Suppressor macrophage (primary cell): Measurements from ENCODE around the gene KCNK3.
"Not testable (repeated sequence)": the region's sequence is repeated elsewhere in the genome, so short reads cannot be mapped to it uniquely, and the experiment has no call there.

ENCODE experiments used
- DNase-seq, 4 experiments: peaks; one replicate each; pipeline ENCODE4 v3.0.0-alpha.2; 2020 to 2022
- total RNA-seq, 17 experiments: gene quantifications; one replicate each; lab custom pipeline; 2026; ENCODE audit warnings: mixed read lengths in 6 of 17, inconsistent platforms in 3 of 17; lab: John Stamatoyannopoulos, UW

Gene KCNK3
- 0 to 3.7 (median 0) reads per million in 17 experiments for total RNA-seq

DNA sequence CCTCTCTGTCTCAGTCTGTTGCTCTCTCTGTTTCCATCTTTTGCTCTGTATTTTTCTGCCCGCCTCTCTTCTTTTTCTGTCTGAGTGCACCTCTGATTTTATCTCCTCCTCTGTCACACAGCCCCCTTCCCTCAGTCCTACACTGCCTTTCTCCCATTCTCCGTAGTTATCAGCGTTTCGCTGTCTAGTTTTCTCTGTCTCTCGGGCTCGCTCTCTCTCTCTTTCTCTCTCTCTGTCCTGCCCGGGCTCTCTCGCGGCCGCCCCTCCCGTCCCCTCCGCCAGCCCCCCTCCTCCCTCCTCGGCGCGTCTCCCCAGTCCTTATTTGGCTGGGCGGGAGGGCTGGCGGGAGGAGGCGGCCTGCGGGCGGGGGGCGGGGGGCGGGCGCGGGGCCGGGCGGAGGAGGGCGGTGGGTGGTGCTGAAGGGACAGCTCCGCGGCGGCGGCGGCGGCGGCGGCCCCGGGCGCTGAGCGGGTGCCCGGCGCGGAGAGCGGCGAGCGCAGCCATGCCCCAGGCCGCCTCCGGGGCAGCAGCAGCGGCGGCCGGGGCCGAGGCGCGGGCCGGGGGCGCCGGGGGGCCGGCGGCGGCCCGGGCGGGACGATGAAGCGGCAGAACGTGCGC is at the start of gene KCNK3:
Gene KCNK3 (plus strand): TSS at position 444 of the 618 bp plus-strand sequence. CDS start 154 bp downstream, at position 598.
- DNase-seq, result peak; percentile 15 to 73 (median 44)

DNA sequence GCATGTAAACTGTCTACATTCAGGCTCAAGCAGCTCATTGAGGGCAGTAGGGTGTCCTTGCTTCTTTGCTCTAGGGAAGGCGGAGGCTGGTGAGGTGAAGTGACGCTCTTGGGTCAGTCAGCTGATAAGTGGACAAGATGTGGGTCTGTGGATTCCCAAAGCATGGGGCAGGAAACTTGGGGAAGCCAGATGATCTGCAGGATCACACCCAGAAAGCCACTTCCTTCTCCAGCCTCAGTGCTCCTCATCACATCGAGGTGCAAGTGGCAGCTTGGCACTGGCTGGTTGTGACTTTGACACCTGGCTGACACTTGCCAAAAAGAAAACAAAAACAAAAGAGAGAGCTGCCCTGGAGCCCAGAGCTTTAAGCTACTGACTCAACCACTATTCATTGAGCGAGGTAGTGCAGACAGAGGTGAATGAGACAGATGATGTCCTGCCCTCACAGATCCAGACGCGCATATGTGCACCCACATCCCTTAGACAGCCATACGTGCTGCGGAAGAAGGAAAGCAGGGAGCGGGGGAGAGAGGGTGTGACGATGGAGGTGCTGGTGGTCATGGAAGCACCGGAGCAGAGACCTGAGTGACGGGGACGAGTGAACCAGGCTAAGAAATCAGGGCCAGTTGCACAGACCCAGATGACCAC is 48.2 kb upstream of the KCNK3 start:
- DNase-seq, result no peak

DNA sequence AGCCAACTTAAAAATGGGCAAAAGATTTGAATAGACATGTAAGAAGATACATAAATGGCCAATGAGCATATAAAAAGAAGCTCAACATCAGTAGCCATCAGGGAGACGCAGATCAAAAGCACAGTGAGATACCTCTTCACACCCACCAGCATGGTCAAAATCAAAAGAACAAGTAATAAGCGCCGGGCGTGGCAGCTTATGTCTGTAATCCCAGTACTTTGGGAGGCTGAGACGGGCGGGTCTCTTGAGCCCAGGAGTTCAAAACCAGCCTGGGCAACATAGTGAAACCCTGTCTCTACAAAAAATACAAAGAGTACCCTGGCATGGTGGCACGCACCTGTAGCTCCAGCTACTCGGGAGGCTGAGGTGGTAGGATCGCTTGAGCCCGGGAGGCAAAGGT is 46.8 kb upstream of the KCNK3 start:
- DNase-seq, result no peak

DNA sequence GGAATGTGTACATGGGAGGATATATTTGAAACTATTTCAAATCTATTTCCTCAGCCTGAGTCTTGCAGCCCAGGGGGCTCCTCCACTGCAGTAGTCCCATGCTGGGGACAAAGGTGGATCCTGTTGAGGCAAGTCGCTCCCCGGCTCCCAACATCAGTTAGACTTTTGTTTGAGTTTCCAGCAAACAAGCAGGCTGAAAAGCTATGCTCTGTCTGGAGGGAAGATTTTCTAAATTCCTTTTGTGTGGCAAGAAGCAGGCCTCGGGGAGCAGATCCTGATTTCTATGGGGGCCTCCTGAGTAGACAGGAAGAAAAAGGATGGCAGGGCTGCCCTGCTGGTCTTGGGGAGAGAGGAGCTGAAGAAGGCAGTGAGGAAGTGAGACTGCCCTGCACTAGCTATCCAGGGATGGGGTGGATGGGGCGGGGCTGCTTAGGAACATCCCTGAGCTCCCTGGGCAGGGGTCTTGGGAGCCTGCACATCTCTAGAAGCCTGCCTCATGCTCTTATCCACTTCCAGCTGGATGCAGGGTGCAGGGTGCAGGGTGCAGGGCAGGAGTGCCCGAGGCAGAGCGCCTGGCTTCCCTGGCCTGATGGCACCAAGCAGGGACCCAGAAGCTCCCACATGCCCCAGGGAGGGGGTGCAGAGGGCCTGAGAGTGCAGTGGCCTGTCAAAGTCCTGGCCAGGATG is 45.4 kb upstream of the KCNK3 start:
- DNase-seq, result no peak

DNA sequence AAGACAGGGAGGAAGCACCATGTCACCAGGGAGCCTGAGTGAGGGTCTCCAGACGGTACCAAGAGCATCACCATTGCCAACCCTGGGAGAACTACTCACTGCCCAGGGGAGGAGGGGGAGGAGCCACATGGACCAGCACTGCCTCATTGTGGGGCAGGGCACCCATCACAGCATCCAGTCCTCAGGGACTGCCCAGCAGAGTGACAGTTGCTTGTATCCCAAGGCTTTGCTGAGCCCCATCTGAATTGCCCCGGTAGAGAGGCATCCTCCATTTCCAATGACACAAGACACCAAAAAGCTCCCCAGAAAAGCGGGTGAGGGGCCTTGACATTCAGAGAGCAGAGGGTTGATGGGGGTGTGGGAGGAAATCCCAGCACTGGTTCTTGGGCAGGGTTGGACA is 44.5 kb upstream of the KCNK3 start:
- DNase-seq, result no peak

DNA sequence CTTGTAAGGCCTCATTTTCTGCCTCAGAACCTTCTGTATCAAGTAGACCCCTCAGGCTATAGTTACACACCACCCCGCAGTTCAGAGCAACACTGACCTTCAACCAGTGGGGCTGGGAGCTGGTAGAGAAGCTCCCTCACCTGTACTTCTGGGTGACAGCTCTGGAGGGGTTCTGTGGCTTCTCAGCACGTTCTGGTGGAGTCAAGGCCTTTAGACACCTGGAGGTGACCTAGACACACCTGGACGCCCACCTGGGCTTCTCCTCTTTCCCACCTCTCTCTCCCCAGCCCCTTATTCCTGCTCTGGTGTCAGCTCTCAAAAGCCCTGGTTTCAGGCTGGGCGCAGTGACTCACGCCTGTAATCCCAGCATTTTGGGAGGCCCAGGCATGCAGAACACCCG is 44.0 kb upstream of the KCNK3 start:
- DNase-seq, result no peak

DNA sequence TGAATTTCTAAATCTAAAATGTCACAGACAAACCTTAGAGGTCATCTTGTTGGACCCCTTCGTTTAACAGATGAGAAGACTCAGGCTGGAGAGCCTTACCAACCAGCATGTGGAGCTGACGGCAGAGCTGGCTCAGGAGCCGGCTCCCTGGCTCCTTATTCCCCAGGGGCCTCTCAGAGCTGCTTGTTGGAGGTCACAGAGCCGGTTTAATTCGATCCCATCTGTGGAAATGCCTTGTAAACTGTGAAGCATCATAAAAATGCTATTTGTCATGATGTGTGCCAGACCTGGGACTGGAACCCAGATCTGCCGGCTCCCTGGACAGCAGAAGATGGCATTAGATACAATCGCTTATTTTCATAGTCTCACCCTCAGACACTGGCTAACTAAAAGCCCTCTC is 43.2 kb upstream of the KCNK3 start:
- DNase-seq, result no peak

DNA sequence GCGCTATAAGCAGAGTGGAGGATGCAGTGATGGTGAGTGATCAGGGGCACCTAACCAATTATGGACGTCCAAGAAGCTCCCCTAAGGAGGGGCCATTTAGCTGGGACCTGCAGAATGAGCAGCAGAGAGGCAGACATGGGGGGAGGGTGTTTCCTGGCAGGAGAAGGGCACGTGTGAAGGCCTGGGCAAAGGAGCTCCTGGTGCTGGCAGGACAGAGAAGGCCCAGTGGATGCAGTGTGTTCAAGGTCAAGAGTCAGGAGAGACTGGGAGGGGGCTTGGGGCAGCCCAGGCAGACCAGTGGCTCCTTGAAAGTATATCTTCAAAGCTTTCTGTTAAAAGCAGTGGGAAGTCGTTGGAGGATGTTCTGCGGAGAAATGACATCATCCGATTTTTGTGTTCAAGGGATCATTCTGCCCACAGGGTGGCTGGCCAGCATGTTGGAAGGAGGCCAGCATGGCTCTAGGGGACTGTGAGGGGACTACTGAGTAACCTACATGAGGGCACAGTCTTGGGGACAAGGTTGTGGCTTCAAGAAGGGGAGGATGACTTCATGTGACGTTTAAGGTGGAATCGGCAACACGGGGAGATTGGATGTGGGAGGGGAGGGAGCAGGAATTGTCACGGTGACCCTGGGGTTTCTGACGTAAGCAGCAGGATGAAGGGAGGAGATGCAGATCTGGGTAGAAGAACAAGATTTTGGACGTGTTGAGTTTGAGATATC is 42.4 kb upstream of the KCNK3 start:
- no peak for DNase-seq

DNA sequence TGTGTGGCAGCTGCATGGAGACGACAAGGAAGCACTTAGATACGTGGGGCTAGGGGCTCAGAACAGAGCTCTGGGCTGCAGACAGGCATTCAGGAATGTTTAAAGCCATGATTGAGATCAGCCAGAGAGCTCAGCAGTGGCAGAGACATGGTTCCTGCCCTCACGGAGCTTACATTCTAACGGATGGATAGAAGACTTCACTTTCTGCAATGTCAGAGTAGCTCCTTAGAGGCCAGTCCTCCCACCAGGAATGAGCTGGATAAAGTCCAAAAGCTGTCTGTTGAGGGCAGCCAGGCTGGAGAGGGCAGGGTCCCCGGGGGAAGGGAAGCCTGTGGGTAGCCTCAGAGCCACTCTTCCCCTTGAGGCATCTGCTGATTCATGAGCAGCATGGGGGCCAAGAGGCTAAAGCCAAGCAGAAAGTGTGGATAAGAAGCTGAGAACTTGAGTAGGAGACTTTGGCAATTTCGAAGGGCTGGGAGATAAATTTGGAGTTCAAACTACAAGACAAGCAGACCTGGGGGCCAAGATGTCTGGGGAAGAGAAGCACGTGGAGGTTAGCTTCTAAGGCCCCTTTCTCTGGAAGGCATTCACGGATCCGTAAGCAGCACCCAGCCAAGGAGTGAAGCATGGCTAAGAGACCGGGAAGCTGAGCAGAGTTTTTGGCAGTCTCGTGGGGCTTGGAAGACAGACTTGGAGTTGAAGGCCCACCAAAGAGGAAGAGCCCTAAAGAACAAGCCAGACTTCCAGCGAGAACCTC is 41.6 kb upstream of the KCNK3 start:
- no peak for DNase-seq

DNA sequence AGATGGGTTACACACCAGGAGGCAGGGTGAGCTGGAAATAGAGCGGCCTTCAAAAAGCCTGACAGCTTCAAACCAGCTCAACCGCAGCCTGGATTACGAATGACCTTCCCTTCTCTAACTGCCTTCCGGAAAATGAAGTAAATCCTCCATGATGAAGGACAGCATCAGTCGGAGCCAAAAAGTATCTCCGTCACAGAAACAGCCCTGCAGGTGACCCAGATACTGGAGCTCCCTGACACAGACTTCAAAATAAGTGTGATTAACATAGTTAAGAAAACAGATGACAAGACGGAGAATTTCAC is 41.1 kb upstream of the KCNK3 start:
- DNase-seq, result no peak

DNA sequence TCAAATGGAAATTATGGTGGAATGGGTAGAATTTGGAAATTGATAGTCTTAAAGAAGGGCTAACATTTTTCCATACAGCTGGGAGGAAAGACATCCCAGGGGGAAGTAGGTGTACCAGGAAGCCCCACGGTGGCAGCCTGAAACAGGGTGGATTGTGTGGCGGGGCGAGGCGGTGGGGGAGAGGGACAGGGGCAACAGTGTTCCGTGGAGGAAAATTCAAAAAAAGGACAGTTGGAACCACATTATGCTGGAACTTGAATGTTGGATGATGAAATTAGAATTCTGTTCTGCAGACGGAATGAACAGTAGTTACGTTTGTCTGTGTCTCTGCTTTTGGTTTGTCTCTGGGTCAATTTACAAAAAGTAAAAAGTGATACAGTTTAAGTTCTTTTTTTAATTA is 40.7 kb upstream of the KCNK3 start:
- no peak for DNase-seq

DNA sequence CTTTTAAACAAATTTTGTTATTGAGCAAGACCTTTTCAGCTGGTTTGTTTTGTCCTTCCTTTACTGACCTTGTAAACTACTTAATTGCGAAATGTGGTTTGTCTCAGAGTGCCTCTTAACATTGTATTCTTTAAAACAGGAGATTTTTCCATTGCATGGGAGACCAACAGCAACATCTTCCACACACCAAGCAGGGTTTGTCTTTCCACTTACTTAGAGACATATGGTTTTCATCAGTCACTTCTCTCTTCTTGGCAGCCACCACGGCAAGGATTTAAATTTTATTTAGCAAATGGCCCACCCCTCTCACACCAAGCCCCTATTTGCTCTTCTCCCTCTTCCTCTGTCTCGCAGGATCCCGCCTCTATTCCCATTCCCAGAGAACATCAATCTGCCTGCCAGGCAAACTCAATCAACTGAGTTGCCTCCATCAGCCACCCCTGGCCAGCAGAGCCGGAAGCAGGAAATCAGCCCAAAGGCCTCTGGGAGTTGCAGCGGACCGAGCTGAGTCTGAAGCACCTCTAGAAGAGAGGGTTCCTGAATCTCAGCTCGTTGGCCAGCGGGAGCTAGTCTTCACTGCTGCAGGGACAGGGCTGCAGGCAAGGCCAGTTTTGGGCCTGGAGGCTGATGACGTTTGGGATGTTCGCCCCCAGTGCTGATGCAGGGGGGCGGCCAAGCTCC is 40.0 kb upstream of the KCNK3 start:
- DNase-seq, result peak in 1 of 4 experiments; percentile 5

DNA sequence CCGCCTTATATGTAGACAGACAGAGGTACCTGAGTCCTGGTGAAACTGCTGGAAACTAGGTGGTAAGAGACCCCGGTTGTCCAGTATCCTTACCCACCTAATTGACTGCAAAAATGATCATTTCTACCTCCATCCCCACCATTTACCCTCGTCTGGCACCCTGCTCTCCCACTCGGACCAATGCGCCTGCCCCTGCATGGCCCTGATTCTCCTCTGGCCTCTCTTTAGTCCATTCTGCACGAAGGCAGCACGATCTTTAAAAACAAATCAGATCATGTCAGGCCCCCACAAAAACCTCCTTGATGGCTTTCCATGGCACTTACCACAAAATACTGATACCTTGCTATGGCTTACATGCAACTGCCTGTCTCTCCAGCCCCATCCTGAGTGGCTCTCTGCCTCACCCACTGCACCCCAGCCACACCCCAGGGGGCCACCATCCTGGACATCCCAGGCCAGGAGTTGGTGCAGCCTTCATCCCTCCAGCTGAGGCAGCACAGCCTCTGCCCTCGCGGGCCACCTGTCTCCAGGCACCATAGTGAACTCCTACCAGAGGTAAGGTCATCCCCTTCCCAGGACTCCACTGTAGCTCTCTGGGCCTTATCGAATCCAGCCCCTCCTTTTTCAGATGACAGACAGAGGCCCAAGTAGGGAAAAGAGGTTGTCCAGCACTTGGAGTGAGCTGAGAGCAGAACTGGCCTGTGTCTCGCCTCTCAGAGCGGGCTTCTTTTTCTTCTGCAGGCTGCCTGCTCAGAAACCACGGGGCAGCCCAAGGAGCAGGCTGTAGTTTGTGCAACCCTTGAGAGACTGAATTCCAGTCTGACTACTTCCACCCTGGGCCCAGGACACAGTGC is 39.1 kb upstream of the KCNK3 start:
- DNase-seq, result no peak

DNA sequence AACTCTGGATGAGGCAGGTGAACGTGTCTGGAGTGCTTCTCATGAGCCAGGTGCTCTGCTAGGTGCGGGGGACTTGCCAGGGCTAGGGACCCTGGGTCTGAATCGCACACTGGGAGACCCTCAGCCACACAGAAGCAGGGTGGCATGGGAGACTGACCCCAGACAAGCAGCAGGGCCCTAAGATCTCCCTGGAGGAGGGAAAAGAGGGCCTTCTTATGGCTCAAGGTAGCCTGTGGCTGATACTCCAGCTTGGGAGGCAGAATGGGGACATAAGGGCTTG is 38.5 kb upstream of the KCNK3 start:
- DNase-seq, result no peak

DNA sequence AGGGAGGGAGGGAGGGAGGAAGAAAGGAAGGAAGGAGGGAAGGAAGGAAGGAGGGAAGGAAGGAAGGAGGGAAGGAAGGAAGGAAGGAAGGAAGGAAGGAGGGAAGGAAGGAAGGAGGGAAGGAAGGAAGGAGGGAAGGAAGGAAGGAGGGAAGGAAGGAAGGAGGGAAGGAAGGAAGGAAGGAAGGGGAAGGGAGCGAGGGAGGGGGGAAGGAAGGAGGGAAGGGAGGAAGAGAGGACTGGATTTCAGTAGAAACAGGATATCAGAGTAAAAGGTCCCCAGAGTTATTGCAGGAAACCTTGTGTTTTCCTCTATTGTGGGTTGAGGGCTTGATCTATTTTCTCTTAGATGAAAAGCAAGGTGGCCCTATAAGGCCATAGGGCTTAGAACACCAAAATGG is 37.4 kb upstream of the KCNK3 start:
- not testable (repeated sequence) for DNase-seq

DNA sequence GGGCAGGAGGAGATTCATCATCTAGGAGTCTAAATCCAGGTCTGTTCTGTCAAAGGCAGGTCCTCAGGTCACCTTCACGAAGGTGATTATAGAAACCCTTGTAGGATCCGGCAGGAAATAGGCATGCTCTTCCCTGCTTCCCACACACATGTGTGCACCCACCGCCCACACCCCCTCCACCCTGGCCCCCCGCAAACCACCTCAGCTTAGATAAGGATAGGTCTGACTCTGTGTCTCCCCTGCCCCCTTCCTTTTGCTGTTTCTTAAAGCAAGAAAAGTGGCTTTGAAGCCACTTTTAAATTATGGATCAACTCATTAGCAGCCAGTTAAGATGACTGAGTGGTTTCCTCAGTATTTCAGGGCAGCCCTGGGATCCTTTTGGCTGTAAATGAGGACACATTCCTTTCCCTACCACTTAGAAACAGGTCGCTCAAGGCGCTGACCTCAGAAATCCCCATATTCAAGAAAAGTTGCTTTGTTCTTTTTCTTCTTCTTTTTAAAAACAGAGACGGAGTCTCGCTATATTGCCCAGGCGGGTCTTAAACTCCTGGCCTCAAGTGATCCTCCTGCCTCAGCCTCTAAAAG is 36.8 kb upstream of the KCNK3 start:
- DNase-seq, result no peak

DNA sequence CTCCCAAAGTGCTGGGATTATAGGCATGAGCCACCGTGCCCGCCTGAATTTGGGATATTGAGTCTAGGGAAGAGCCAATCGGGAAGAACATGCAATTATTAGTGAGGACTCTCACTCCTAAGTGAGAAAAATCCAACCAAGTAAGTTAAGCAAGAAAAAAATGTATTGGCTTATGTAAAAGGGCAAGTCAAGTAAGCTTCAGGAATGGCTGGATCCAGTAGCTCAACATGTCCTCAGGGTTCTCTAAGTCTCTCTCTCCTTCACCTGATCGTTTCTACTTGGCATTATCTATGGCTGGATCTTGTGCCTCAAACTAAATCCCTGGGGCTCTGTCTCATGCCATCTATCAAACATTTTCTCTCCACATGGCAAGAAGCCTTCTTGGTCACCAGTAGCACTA is 35.3 kb upstream of the KCNK3 start:
- no peak for DNase-seq

DNA sequence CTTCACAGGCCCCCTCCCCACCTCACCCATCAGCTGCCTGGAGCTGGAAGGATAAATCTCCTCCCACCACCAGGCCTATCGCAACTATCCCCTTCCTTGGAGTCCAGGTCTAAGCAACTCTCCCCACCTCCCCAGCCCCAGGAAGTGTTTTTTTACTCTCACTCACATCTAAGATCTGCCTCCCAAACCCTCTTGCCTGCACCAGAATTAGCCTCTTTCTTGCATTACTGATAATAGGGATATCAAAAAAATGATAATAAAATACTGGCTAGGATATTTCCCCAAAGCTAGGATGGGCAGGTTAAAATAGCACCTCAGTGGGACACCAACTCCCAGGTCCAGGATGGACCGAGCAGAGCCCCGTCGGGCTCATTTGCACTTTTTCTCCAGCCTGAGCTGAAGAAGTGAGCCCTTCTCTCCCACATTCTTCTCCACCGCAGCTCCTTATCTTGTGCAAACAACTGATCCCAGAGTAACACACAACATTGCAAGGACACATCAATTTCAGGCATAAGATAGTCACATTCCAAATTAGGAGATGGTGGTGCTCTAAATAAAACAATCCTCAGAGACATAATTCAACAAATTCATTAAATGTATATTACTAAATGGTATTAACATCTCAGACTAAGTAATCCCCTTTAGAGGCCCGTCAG is 33.7 kb upstream of the KCNK3 start:
- DNase-seq, result no peak

DNA sequence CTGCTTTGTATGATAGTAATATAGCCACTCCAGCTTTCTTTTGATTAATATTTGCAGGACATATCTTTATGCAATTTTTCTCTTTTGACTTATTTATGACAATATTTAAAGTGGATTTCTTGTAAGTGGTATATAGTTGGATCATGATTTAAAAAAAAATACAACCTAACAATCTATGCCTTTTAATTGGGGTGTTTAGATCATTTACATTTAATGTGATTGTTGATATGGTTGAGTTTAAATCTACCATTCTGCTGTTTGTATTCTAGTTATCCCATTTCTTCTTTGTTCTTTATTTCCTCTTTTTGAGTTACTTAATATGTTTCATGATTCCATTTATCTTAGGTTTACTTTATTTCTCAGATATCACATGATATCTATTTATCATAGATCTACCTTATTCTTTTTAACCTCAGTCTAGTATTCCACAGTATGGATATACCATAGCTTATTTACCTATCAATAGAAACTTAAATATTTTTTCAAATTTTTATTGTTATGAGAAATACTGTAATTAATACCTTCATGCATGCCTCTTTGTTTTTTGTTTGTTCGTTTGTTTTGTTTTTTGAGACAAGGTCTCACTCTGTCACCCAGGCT is 32.1 kb upstream of the KCNK3 start:
- DNase-seq, result no peak

DNA sequence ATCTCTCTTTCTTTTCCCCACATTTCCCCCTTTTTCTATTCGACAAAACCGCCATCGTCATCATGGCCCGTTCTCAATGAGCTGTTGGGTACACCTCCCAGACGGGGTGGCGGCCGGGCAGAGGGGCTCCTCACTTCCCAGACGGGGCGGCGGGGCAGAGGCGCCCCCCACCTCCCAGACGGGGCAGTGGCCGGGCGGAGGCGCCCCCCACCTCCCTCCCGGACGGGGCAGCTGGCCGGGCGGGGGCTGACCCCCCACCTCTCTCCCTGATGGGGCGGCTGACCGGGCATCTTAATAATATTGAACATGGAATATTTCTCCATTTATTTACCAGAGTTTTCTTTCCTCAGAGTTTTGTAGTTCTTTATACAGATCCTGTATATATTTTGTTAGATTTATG is 27.2 kb upstream of the KCNK3 start:
- not testable (repeated sequence) for DNase-seq
